ENCODE results near the gene MYEF2. TPM values are rescaled to one million over a fixed set of nuclear protein-coding genes. Genes with fewer than 3 reads are reported as not detected.

Gene MYEF2
- total and polyA plus RNA-seq, 12 donors, result 3.8 to 18.6 (median 12.5) TPM

GRCh38 chr15:48176112-48176511, 2.0 kb downstream of the MYEF2 start:
- Histone ChIP-seq H3K27ac (no peak overlapping the region), H3K9me3 (peaks cover 0 to 26% (median 0%) of the 10 kb centered on the region in 11 donors), H3K27me3 (peaks cover 0 to 39% (median 3%) of the 10 kb centered on the region in 7 donors), H3K4me1 (peaks cover 0 to 18% (median 8%) of the 10 kb centered on the region in 9 donors), H3K36me3 (no peaks in the 10 kb centered on the region), H3K4me3 (no peak overlapping the region)
- TF ChIP-seq CTCF (IDR thresholded peaks at IDR 0.05), result no peak
- intact Hi-C loops (cut with DNase I), result no loop called here
- DNase-seq (no peak), ATAC-seq (no peak)
- WGBS, 2 donors, result 83% methylated on average over 4 of the region's 4 CpGs

GRCh38 chr15:48175126-48175525, 3.0 kb downstream of the MYEF2 start:
- peaks cover 0 to 26% (median 0%) of the 10 kb centered on the region in 11 donors for H3K9me3 ChIP-seq
- H3K27ac ChIP-seq, result no peak overlapping the region
- TF ChIP-seq CTCF (IDR thresholded peaks at IDR 0.05), result no peak
- DNase-seq (no peak), ATAC-seq (no peak)
- H3K4me1 ChIP-seq, result peaks cover 0 to 18% (median 8%) of the 10 kb centered on the region in 9 donors
- peaks cover 0 to 32% (median 0%) of the 10 kb centered on the region in 7 donors for H3K27me3 ChIP-seq
- intact Hi-C loops (cut with DNase I), result no loop called here
- H3K4me3 ChIP-seq, result no peak overlapping the region
- H3K36me3 ChIP-seq, result no peaks in the 10 kb centered on the region
- 96 to 97% methylated on average over 3 of the region's 3 CpGs for WGBS, 2 donors

- WGBS, 2 donors, result 85 to 95% methylated on average over 1 of the region's 1 CpG
- H3K4me1 ChIP-seq, result no peaks in the 10 kb centered on the region
- no peak for ATAC-seq
- intact Hi-C loops (cut with DNase I), result no loop called here
- H3K27me3 ChIP-seq, result no peaks in the 10 kb centered on the region
- DNase-seq, result no peak
- peaks cover 0 to 26% (median 0%) of the 10 kb centered on the region in 11 donors for H3K9me3 ChIP-seq
- no peak overlapping the region for H3K27ac ChIP-seq
- no peak for TF ChIP-seq CTCF (IDR thresholded peaks at IDR 0.05)
- H3K36me3 ChIP-seq, result peaks cover 0 to 5% (median 0%) of the 10 kb centered on the region in 9 donors
- no peak overlapping the region for H3K4me3 ChIP-seq
These were observed 7.1 kb downstream of the MYEF2 start for GRCh38 chr15:48170981-48171380.

- peaks cover 0 to 19% (median 0%) of the 10 kb centered on the region in 11 donors for H3K9me3 ChIP-seq
- peaks cover 0 to 8% (median 0%) of the 10 kb centered on the region in 9 donors for H3K36me3 ChIP-seq
- H3K27me3 ChIP-seq, result no peaks in the 10 kb centered on the region
- no peaks in the 10 kb centered on the region for H3K4me1 ChIP-seq
- DNase-seq (no peak), ATAC-seq (no peak)
- intact Hi-C loops (cut with DNase I), result no loop called here
- no peak for TF ChIP-seq CTCF (IDR thresholded peaks at IDR 0.05)
- H3K4me3 ChIP-seq, result no peak overlapping the region
- whole genome bisulfite sequencing, 2 donors, result 59 to 61% methylated on average over 3 of the region's 3 CpGs
- H3K27ac ChIP-seq, result no peak overlapping the region
These were observed 9.5 kb downstream of the MYEF2 start for GRCh38 chr15:48168616-48169015.

Measured in heart right ventricle (tissue), 16 donors.